GM12878 (cell line): ENCODE measurements around the gene PCDHGC5.

Experiments
- CBX5 ChIP-seq: sonication (generic); IDR thresholded peaks from 2 replicates; pipeline ENCODE4 v1.6.1; 2016; ENCODE audit warnings: low read depth, moderate library complexity, mild to moderate bottlenecking, inconsistent platforms
- EGR1 ChIP-seq, 2 experiments: IDR thresholded peaks; 1 replicate in 1 of 2; 2 replicates in 1 of 2; pipeline ENCODE4 v1.6.1; 2011 to 2012; ENCODE audit warnings: low read depth in 2 of 2, low read length in 2 of 2, borderline replicate concordance in 1 of 2, mild to moderate bottlenecking in 1 of 2, moderate library complexity in 1 of 2
- ETV6 ChIP-seq, 2 experiments: fragments of 450-650 bp in 1 of 2; IDR thresholded peaks in 1 of 2; conservative IDR thresholded peaks in 1 of 2; 2 replicates each; pipeline ENCODE4 v1.6.1; 2014; ENCODE audit warnings: antibody characterized with exemption in 1 of 2, borderline replicate concordance in 1 of 2, low read depth in 1 of 2, mild to moderate bottlenecking in 1 of 2, moderate library complexity in 1 of 2
- EZH2 ChIP-seq: IDR thresholded peaks from 2 replicates; pipeline ENCODE4 v1.6.1; 2012; ENCODE audit warnings: low read depth, mild to moderate bottlenecking, control low read depth, inconsistent platforms, low read length, borderline replicate concordance; ENCODE audit not compliant: control insufficient read depth
- GABPA ChIP-seq: IDR thresholded peaks from 2 replicates; pipeline ENCODE4 v1.6.1; 2014; ENCODE audit warnings: antibody characterized with exemption, low read depth, mild to moderate bottlenecking, inconsistent platforms
- HDGF ChIP-seq: fragments of 450-650 bp; IDR thresholded peaks from 2 replicates; pipeline ENCODE4 v1.6.1; 2016; ENCODE audit warnings: antibody characterized with exemption
- MTA3 ChIP-seq: IDR thresholded peaks from 2 replicates; pipeline ENCODE4 v1.6.1; 2012; ENCODE audit warnings: low read length, inconsistent platforms, borderline replicate concordance
- NFYB ChIP-seq: IDR thresholded peaks from 2 replicates; pipeline ENCODE4 v1.6.1; 2011; ENCODE audit warnings: low read depth, mild to moderate bottlenecking, low read length, improper control_type of control experiment, moderate library complexity; ENCODE audit not compliant: insufficient read depth
- POLR2A ChIP-seq: IDR thresholded peaks from 2 replicates; pipeline ENCODE4 v1.6.1; 2011; ENCODE audit warnings: low read depth, mild to moderate bottlenecking, low read length
- RAD21 ChIP-seq: IDR thresholded peaks from 2 replicates; pipeline ENCODE4 v1.6.1; 2011; ENCODE audit warnings: mild to moderate bottlenecking, low read depth, low read length, moderate library complexity; ENCODE audit not compliant: insufficient read depth
- SMC3 ChIP-seq: IDR thresholded peaks from 2 replicates; pipeline ENCODE4 v1.6.1; 2011; ENCODE audit warnings: low read length, improper control_type of control experiment, borderline replicate concordance
- TF ChIP-seq, protein P1 (sequence below): IDR thresholded peaks from 2 replicates; pipeline ENCODE4 v1.6.1; 2012; ENCODE audit warnings: low read length, inconsistent platforms
- TF ChIP-seq, protein P2 (sequence below), 3 experiments: IDR thresholded peaks in 2 of 3; conservative IDR thresholded peaks in 1 of 3; 2 replicates each; pipeline ENCODE4 v1.5.1; 2011; ENCODE audit warnings: low read depth in 3 of 3, low read length in 3 of 3, mild to moderate bottlenecking in 3 of 3, control low read depth in 2 of 3, moderate library complexity in 2 of 3, inconsistent platforms in 1 of 3, mixed read lengths in 1 of 3; ENCODE audit not compliant: control insufficient read depth in 2 of 3, insufficient read depth in 1 of 3; ENCODE audit errors: extremely low read depth in 1 of 3

- TF ChIP-seq RAD21: peak; percentile 73
- 0 out of 2 replicates have a peak, but pooled peaks have one; percentile 55 for TF ChIP-seq HDGF
- no peak for TF ChIP-seq ETV6 (conservative IDR thresholded peaks at IDR 0.05 in 1 of 2, IDR thresholded peaks at IDR 0.05 in 1 of 2; ENCODE audit: borderline replicate concordance in 1 of 2, low read depth in 1 of 2)
- TF ChIP-seq, protein P1, sequence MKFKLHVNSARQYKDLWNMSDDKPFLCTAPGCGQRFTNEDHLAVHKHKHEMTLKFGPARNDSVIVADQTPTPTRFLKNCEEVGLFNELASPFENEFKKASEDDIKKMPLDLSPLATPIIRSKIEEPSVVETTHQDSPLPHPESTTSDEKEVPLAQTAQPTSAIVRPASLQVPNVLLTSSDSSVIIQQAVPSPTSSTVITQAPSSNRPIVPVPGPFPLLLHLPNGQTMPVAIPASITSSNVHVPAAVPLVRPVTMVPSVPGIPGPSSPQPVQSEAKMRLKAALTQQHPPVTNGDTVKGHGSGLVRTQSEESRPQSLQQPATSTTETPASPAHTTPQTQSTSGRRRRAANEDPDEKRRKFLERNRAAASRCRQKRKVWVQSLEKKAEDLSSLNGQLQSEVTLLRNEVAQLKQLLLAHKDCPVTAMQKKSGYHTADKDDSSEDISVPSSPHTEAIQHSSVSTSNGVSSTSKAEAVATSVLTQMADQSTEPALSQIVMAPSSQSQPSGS: no peak
- TF ChIP-seq, protein P2, sequence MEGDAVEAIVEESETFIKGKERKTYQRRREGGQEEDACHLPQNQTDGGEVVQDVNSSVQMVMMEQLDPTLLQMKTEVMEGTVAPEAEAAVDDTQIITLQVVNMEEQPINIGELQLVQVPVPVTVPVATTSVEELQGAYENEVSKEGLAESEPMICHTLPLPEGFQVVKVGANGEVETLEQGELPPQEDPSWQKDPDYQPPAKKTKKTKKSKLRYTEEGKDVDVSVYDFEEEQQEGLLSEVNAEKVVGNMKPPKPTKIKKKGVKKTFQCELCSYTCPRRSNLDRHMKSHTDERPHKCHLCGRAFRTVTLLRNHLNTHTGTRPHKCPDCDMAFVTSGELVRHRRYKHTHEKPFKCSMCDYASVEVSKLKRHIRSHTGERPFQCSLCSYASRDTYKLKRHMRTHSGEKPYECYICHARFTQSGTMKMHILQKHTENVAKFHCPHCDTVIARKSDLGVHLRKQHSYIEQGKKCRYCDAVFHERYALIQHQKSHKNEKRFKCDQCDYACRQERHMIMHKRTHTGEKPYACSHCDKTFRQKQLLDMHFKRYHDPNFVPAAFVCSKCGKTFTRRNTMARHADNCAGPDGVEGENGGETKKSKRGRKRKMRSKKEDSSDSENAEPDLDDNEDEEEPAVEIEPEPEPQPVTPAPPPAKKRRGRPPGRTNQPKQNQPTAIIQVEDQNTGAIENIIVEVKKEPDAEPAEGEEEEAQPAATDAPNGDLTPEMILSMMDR (IDR thresholded peaks at IDR 0.05 in 2 of 3, conservative IDR thresholded peaks at IDR 0.05 in 1 of 3; ENCODE audit: control insufficient read depth in 2 of 3, extremely low read depth in 1 of 3, insufficient read depth in 1 of 3, low read depth in 3 of 3, low read length in 3 of 3): peak; percentile 98 to 100 (median 99)
- TF ChIP-seq EZH2: no peak
- no peak for TF ChIP-seq EGR1 (IDR thresholded peaks at IDR 0.05; ENCODE audit: borderline replicate concordance in 1 of 2, low read depth in 2 of 2, low read length in 2 of 2)
- 0 out of 2 replicates have a peak, but pooled peaks have one; percentile 34 for TF ChIP-seq POLR2A
- peak; percentile 98 for TF ChIP-seq SMC3
- no peak for TF ChIP-seq GABPA
- TF ChIP-seq NFYB: no peak
- TF ChIP-seq CBX5: peak; percentile 46; the same call in 1 of the 2 replicates
- no peak for TF ChIP-seq MTA3
Measured at GRCh38 chr5:141524604-141525597, 36.0 kb downstream of the PCDHGC5 start.
